OCI-LY3 (cell line): ENCODE measurements around the gene EDN1.

Source experiments
- H2AFZ ChIP-seq: fragments of 200-600, 300-600 bp; shearing (Covaris generic); 2 replicates; pipeline ENCODE4 v1.6.0; 2014; ENCODE audit warnings: antibody characterized with exemption, low read depth, low read length
- H3K27ac ChIP-seq: fragments of 200-600, 300-600 bp; sonication (generic); 2 replicates; pipeline ENCODE4 v1.5.1; 2014; ENCODE audit warnings: mild to moderate bottlenecking, low read length, moderate library complexity, mixed read lengths
- H3K27me3 ChIP-seq: fragments of 200-600, 300-600 bp; sonication (generic); 2 replicates; pipeline ENCODE4 v1.6.1; 2014; ENCODE audit warnings: low read depth, low read length, mixed read lengths
- H3K36me3 ChIP-seq: fragments of 200-600, 300-600 bp; sonication (generic); replicated peaks from 2 replicates; pipeline ENCODE3; 2014; ENCODE audit warnings: low read depth, low read length, mixed read lengths
- H3K4me1 ChIP-seq: fragments of 300-600, 200-600 bp; sonication (generic); 2 replicates; pipeline ENCODE4 v1.6.1; 2014; ENCODE audit warnings: low read length, mixed read lengths
- H3K4me2 ChIP-seq: fragments of 200-600, 300-600 bp; sonication (generic); 2 replicates; pipeline ENCODE4 v1.6.1; 2014; ENCODE audit warnings: low read length, mixed read lengths
- H3K4me3 ChIP-seq: fragments of 300-600, 200-600 bp; sonication (generic); 2 replicates; pipeline ENCODE4 v1.5.1; 2014; ENCODE audit warnings: antibody characterized with exemption, mild to moderate bottlenecking, low read length, moderate library complexity
- H3K79me2 ChIP-seq: fragments of 300-600, 200-600 bp; shearing (Covaris generic); 2 replicates; pipeline ENCODE4 v1.6.1; 2014; ENCODE audit warnings: mild to moderate bottlenecking, low read length, mixed read lengths
- H3K9ac ChIP-seq: fragments of 300-600, 200-600 bp; shearing (Covaris generic); 2 replicates; pipeline ENCODE4 v1.6.0; 2014; ENCODE audit warnings: mild to moderate bottlenecking, low read length, moderate library complexity
- H3K9me3 ChIP-seq: fragments of 200-600, 300-600 bp; shearing (Covaris generic); 2 replicates; pipeline ENCODE4 v1.6.1; 2014; ENCODE audit warnings: low read length, mixed read lengths; ENCODE audit not compliant: insufficient read depth
- H4K20me1 ChIP-seq: fragments of 200-600, 300-600 bp; sonication (generic); 2 replicates; pipeline ENCODE4 v1.6.1; 2016; ENCODE audit warnings: low read length, mixed read lengths; ENCODE audit not compliant: insufficient read depth
- EZH2phosphoT487 ChIP-seq: fragments of 200-600 bp; shearing (Covaris generic); IDR thresholded peaks from 2 replicates; pipeline ENCODE4 v1.6.1; 2018; ENCODE audit warnings: antibody characterized with exemption, mixed run types, low read depth
- TF ChIP-seq, protein P1 (sequence below): fragments of 200-600, 300-600 bp; sonication (generic); IDR thresholded peaks from 2 replicates; pipeline ENCODE4 v1.5.1; 2014; ENCODE audit warnings: antibody characterized with exemption, low read length, low read depth

Gene EDN1

GRCh38 chr6:12288211-12288618, 1.9 kb upstream of the EDN1 start:
- no peaks in the 10 kb centered on the region for H3K9me3 ChIP-seq
- no peaks in the 10 kb centered on the region for H3K36me3 ChIP-seq
- no peak overlapping the region for H2AFZ ChIP-seq
- no peaks in the 10 kb centered on the region for H3K79me2 ChIP-seq
- no peak overlapping the region for H3K4me3 ChIP-seq
- no peak for TF ChIP-seq EZH2phosphoT487
- TF ChIP-seq, protein P1, sequence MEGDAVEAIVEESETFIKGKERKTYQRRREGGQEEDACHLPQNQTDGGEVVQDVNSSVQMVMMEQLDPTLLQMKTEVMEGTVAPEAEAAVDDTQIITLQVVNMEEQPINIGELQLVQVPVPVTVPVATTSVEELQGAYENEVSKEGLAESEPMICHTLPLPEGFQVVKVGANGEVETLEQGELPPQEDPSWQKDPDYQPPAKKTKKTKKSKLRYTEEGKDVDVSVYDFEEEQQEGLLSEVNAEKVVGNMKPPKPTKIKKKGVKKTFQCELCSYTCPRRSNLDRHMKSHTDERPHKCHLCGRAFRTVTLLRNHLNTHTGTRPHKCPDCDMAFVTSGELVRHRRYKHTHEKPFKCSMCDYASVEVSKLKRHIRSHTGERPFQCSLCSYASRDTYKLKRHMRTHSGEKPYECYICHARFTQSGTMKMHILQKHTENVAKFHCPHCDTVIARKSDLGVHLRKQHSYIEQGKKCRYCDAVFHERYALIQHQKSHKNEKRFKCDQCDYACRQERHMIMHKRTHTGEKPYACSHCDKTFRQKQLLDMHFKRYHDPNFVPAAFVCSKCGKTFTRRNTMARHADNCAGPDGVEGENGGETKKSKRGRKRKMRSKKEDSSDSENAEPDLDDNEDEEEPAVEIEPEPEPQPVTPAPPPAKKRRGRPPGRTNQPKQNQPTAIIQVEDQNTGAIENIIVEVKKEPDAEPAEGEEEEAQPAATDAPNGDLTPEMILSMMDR: no peak
- H3K27me3 ChIP-seq: peaks cover 35% of the 10 kb centered on the region
- H3K4me1 ChIP-seq: peaks cover 8% of the 10 kb centered on the region; the same call in 1 of the 2 replicates
- no peak overlapping the region for H3K4me2 ChIP-seq
- no peak overlapping the region for H3K27ac ChIP-seq
- no peak overlapping the region for H3K9ac ChIP-seq
- H4K20me1 ChIP-seq: no peaks in the 10 kb centered on the region

- no peak for TF ChIP-seq EZH2phosphoT487
- TF ChIP-seq, protein P1: no peak
- Histone ChIP-seq H2AFZ (no peak overlapping the region), H3K9me3 (no peaks in the 10 kb centered on the region), H3K4me3 (peak overlapping the region; percentile 75; the same call in 1 of the 2 replicates), H3K36me3 (no peaks in the 10 kb centered on the region), H3K9ac (no peak overlapping the region), H4K20me1 (no peaks in the 10 kb centered on the region), H3K27ac (no peak overlapping the region), H3K4me2 (peak overlapping the region; percentile 88), H3K4me1 (peaks cover 8% of the 10 kb centered on the region; the same call in 1 of the 2 replicates), H3K27me3 (peaks cover 32% of the 10 kb centered on the region), H3K79me2 (no peaks in the 10 kb centered on the region)
Observed at GRCh38 chr6:12288914-12289313, 1.2 kb upstream of the EDN1 start.

- H3K27me3 ChIP-seq: peaks cover 34% of the 10 kb centered on the region
- peak overlapping the region; percentile 40 for H3K9ac ChIP-seq
- H2AFZ ChIP-seq: peak overlapping the region; percentile 65; the same call in 1 of the 2 replicates
- H3K79me2 ChIP-seq: no peaks in the 10 kb centered on the region
- peaks cover 8% of the 10 kb centered on the region; the same call in 1 of the 2 replicates for H3K4me1 ChIP-seq
- H3K9me3 ChIP-seq: no peaks in the 10 kb centered on the region
- no peaks in the 10 kb centered on the region for H3K36me3 ChIP-seq
- peak overlapping the region; percentile 75 for H3K4me3 ChIP-seq
- TF ChIP-seq EZH2phosphoT487: no peak
- TF ChIP-seq, protein P1: peak; percentile 62
- no peaks in the 10 kb centered on the region for H4K20me1 ChIP-seq
- no peak overlapping the region for H3K27ac ChIP-seq
- H3K4me2 ChIP-seq: peak overlapping the region; percentile 88
Observed at GRCh38 chr6:12289365-12289919, 719 bp upstream of the EDN1 start.

GRCh38 chr6:12291071-12291838, 1.1 kb downstream of the EDN1 start:
- H4K20me1 ChIP-seq: no peaks in the 10 kb centered on the region
- no peak overlapping the region for H2AFZ ChIP-seq
- peaks cover 35% of the 10 kb centered on the region for H3K27me3 ChIP-seq
- peaks cover 8% of the 10 kb centered on the region; the same call in 1 of the 2 replicates for H3K4me1 ChIP-seq
- no peak overlapping the region for H3K4me3 ChIP-seq
- no peaks in the 10 kb centered on the region for H3K9me3 ChIP-seq
- H3K79me2 ChIP-seq: no peaks in the 10 kb centered on the region
- no peak overlapping the region for H3K4me2 ChIP-seq
- no peak overlapping the region for H3K27ac ChIP-seq
- H3K9ac ChIP-seq: no peak overlapping the region
- H3K36me3 ChIP-seq: no peaks in the 10 kb centered on the region
- TF ChIP-seq, protein P1: no peak
- TF ChIP-seq EZH2phosphoT487: no peak
